ENCODE results near the gene PLEKHB2. TPM values are rescaled to one million over a fixed set of nuclear protein-coding genes. Genes with fewer than 3 reads are reported as not detected.

The PLEKHB2 gene
- total and polyA plus RNA-seq, 2 experiments from 2014 or later, result 39.8 to 99.2 TPM

DNA sequence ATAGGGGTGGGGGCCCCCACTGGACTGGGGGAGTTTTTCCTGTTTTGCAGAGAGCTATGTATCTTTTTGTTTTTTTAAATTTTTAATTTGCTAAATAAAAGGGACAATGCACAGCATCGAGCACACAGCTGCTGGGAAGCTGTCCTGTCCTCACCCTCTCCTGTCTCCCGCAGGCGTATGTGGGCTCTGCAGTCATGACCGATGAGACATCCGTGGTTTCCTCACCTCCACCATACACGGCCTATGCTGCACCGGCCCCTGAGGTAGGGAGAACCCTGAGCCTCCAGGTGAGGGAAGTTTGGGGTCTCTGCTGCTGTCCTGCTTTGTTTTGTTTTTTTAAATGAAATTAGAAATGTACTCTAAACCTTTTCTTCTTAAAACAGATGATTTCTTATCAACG lies 27.6 kb downstream of the PLEKHB2 start (continued):
- TF ChIP-seq, protein P1, sequence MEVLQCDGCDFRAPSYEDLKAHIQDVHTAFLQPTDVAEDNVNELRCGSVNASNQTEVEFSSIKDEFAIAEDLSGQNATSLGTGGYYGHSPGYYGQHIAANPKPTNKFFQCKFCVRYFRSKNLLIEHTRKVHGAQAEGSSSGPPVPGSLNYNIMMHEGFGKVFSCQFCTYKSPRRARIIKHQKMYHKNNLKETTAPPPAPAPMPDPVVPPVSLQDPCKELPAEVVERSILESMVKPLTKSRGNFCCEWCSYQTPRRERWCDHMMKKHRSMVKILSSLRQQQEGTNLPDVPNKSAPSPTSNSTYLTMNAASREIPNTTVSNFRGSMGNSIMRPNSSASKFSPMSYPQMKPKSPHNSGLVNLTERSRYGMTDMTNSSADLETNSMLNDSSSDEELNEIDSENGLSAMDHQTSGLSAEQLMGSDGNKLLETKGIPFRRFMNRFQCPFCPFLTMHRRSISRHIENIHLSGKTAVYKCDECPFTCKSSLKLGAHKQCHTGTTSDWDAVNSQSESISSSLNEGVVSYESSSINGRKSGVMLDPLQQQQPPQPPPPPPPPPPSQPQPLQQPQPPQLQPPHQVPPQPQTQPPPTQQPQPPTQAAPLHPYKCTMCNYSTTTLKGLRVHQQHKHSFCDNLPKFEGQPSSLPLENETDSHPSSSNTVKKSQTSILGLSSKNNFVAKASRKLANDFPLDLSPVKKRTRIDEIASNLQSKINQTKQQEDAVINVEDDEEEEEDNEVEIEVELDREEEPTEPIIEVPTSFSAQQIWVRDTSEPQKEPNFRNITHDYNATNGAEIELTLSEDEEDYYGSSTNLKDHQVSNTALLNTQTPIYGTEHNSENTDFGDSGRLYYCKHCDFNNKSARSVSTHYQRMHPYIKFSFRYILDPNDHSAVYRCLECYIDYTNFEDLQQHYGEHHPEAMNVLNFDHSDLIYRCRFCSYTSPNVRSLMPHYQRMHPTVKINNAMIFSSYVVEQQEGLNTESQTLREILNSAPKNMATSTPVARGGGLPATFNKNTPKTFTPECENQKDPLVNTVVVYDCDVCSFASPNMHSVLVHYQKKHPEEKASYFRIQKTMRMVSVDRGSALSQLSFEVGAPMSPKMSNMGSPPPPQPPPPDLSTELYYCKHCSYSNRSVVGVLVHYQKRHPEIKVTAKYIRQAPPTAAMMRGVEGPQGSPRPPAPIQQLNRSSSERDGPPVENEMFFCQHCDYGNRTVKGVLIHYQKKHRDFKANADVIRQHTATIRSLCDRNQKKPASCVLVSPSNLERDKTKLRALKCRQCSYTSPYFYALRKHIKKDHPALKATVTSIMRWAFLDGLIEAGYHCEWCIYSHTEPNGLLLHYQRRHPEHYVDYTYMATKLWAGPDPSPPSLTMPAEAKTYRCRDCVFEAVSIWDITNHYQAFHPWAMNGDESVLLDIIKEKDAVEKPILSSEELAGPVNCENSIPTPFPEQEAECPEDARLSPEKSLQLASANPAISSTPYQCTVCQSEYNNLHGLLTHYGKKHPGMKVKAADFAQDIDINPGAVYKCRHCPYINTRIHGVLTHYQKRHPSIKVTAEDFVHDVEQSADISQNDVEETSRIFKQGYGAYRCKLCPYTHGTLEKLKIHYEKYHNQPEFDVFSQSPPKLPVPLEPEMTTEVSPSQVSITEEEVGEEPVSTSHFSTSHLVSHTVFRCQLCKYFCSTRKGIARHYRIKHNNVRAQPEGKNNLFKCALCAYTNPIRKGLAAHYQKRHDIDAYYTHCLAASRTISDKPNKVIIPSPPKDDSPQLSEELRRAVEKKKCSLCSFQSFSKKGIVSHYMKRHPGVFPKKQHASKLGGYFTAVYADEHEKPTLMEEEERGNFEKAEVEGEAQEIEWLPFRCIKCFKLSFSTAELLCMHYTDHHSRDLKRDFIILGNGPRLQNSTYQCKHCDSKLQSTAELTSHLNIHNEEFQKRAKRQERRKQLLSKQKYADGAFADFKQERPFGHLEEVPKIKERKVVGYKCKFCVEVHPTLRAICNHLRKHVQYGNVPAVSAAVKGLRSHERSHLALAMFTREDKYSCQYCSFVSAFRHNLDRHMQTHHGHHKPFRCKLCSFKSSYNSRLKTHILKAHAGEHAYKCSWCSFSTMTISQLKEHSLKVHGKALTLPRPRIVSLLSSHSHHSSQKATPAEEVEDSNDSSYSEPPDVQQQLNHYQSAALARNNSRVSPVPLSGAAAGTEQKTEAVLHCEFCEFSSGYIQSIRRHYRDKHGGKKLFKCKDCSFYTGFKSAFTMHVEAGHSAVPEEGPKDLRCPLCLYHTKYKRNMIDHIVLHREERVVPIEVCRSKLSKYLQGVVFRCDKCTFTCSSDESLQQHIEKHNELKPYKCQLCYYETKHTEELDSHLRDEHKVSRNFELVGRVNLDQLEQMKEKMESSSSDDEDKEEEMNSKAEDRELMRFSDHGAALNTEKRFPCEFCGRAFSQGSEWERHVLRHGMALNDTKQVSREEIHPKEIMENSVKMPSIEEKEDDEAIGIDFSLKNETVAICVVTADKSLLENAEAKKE (CRISPR knock-in tag; IDR thresholded peaks at IDR 0.05), result no peak
- no peak for TF ChIP-seq ZNF114 (CRISPR knock-in tag; IDR thresholded peaks at IDR 0.05)

DNA sequence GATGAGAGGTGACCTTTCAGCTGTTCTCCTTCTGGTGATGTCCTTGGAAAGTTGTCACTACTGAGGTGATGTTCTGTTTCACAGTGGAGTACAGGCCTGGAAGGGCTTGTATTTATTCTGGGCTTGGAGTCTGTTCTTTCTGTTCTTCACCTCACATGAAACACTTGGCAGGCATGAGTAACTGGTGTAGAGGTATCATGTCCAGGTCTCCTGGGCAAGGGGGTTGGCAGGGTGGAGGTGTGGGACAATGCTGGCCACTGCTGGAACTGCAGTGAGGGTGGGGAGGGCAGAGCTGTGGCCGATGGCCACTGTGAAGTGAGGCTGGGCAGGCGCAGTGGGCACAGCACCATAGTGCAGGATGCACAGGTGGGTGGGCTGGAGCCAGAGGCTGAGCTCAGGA lies 35.4 kb downstream of the PLEKHB2 start:
- DNase-seq (ENCODE audit: low spot score), result no peak
- Histone ChIP-seq H3K4me1 (ENCODE audit: insufficient read depth) (no peaks in the 10 kb centered on the region), H4K20me1 (replicated peaks; ENCODE audit: insufficient read depth) (peaks cover 44% of the 10 kb centered on the region), H3K27ac (ENCODE audit: low read depth) (no peak overlapping the region), H3K36me3 (ENCODE audit: insufficient read depth) (peaks cover 8% of the 10 kb centered on the region), H3K27me3 (ENCODE audit: insufficient read depth) (no peaks in the 10 kb centered on the region), H3K4me2 (no peak overlapping the region), H3F3A (replicated peaks; ENCODE audit: low read depth) (no peaks in the 10 kb centered on the region), H3K79me2 (replicated peaks; ENCODE audit: insufficient read depth) (peaks cover 65% of the 10 kb centered on the region), H2AFZ (no peak overlapping the region), H3K9me2 (ENCODE audit: insufficient read depth) (no peaks in the 10 kb centered on the region), H3K4me3 (no peak overlapping the region)
- no peak overlapping the region for H3K4me3 Mint-ChIP-seq
- H3K9me3 Mint-ChIP-seq, result no peaks in the 10 kb centered on the region
- H3K27ac Mint-ChIP-seq, result peak overlapping the region; percentile 41; the same call in 1 of the 2 replicates
- no peaks in the 10 kb centered on the region for H3K27me3 Mint-ChIP-seq (ENCODE audit: insufficient read depth, low read depth, poor library complexity)
- peaks cover 49% of the 10 kb centered on the region for H3K36me3 Mint-ChIP-seq (ENCODE audit: low read depth)
- no peak for ATAC-seq
- no peaks in the 10 kb centered on the region for H3K4me1 Mint-ChIP-seq
- TF ChIP-seq ZNF114 (CRISPR knock-in tag; IDR thresholded peaks at IDR 0.05) (no peak), CREB1 (CRISPR knock-in tag; IDR thresholded peaks at IDR 0.05; ENCODE audit: low read depth) (no peak), STAT1 (IDR thresholded peaks at IDR 0.05; ENCODE audit: unreplicated experiment) (no peak), NANOG (IDR thresholded peaks at IDR 0.05; ENCODE audit: borderline replicate concordance) (no peak)
- TF ChIP-seq, protein P1 (CRISPR knock-in tag; IDR thresholded peaks at IDR 0.05), result no peak
- TF ChIP-seq, protein P2, sequence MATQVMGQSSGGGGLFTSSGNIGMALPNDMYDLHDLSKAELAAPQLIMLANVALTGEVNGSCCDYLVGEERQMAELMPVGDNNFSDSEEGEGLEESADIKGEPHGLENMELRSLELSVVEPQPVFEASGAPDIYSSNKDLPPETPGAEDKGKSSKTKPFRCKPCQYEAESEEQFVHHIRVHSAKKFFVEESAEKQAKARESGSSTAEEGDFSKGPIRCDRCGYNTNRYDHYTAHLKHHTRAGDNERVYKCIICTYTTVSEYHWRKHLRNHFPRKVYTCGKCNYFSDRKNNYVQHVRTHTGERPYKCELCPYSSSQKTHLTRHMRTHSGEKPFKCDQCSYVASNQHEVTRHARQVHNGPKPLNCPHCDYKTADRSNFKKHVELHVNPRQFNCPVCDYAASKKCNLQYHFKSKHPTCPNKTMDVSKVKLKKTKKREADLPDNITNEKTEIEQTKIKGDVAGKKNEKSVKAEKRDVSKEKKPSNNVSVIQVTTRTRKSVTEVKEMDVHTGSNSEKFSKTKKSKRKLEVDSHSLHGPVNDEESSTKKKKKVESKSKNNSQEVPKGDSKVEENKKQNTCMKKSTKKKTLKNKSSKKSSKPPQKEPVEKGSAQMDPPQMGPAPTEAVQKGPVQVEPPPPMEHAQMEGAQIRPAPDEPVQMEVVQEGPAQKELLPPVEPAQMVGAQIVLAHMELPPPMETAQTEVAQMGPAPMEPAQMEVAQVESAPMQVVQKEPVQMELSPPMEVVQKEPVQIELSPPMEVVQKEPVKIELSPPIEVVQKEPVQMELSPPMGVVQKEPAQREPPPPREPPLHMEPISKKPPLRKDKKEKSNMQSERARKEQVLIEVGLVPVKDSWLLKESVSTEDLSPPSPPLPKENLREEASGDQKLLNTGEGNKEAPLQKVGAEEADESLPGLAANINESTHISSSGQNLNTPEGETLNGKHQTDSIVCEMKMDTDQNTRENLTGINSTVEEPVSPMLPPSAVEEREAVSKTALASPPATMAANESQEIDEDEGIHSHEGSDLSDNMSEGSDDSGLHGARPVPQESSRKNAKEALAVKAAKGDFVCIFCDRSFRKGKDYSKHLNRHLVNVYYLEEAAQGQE (IDR thresholded peaks at IDR 0.05; ENCODE audit: unreplicated experiment), result no peak

Data from GM23338 (cell line).